ENCODE results near the gene UQCC2.

UQCC2 gene

GRCh38 chr6:33690766-33691165, 20.7 kb downstream of the UQCC2 start:
- no peak for TF ChIP-seq CTCF (conservative IDR thresholded peaks at IDR 0.05; ENCODE audit: low read depth, low read length)
- no peak overlapping the region for H3K4me3 ChIP-seq (ENCODE audit: low read length)
- DNase-seq (ENCODE audit: low read depth): no peak

GRCh38 chr6:33689879-33690278, 21.6 kb downstream of the UQCC2 start:
- DNase-seq (ENCODE audit: low read depth): no peak
- TF ChIP-seq CTCF (conservative IDR thresholded peaks at IDR 0.05; ENCODE audit: low read depth, low read length): no peak
- H3K4me3 ChIP-seq (ENCODE audit: low read length): no peak overlapping the region

- H3K4me3 ChIP-seq (ENCODE audit: low read length): no peak overlapping the region
- TF ChIP-seq CTCF (conservative IDR thresholded peaks at IDR 0.05; ENCODE audit: low read depth, low read length): no peak
- no peak for DNase-seq (ENCODE audit: low read depth)
These were observed 22.4 kb downstream of the UQCC2 start for GRCh38 chr6:33689148-33689494.

- TF ChIP-seq CTCF (conservative IDR thresholded peaks at IDR 0.05; ENCODE audit: low read depth, low read length): no peak
- no peak for DNase-seq (ENCODE audit: low read depth)
- H3K4me3 ChIP-seq (ENCODE audit: low read length): no peak overlapping the region
These were observed 22.9 kb downstream of the UQCC2 start for GRCh38 chr6:33688451-33689147.

- TF ChIP-seq CTCF (conservative IDR thresholded peaks at IDR 0.05; ENCODE audit: low read depth, low read length): no peak
- DNase-seq (ENCODE audit: low read depth): no peak
- H3K4me3 ChIP-seq (ENCODE audit: low read length): no peak overlapping the region
These were observed 23.5 kb downstream of the UQCC2 start for GRCh38 chr6:33688006-33688405.

- DNase-seq (ENCODE audit: low read depth): no peak
- TF ChIP-seq CTCF (conservative IDR thresholded peaks at IDR 0.05; ENCODE audit: low read depth, low read length): no peak
- H3K4me3 ChIP-seq (ENCODE audit: low read length): no peak overlapping the region
These were observed 24.2 kb downstream of the UQCC2 start for GRCh38 chr6:33686981-33687975.

Data from retinal pigment epithelial cell (primary cell).